ENCODE measurements around the gene CEP104.

CEP104 gene

GRCh38 chr1:3767328-3767925 is 89.6 kb downstream of the CEP104 start:
- H3K4me1 ChIP-seq (ENCODE audit: control insufficient read depth in 2 of 2, insufficient read depth in 1 of 2, low read depth in 1 of 2, low read length in 2 of 2), result peaks cover 5 to 15% of the 10 kb centered on the region in 2 donors
- no peak overlapping the region for H3K14ac ChIP-seq (ENCODE audit: low read length)
- H3K4me3 ChIP-seq (ENCODE audit: low read length in 2 of 2), result no peak overlapping the region
- H3K23ac ChIP-seq (ENCODE audit: low read depth, low read length, poor library complexity), result no peak overlapping the region
- no peak overlapping the region for H3K4me2 ChIP-seq (ENCODE audit: insufficient read depth, low read length, poor library complexity, severe bottlenecking)
- no peak overlapping the region for H2BK12ac ChIP-seq (ENCODE audit: low read length)
- no peak overlapping the region for H4K91ac ChIP-seq (ENCODE audit: low read depth, low read length, poor library complexity)
- H3K9me3 ChIP-seq (replicated peaks in 1 of 2; ENCODE audit: control insufficient read depth in 2 of 2, insufficient read depth in 1 of 2, low read depth in 1 of 2, low read length in 2 of 2), result peaks cover 0 to 2% of the 10 kb centered on the region in 2 donors
- WGBS, 2 donors (ENCODE audit: extremely low coverage in 2 of 2, insufficient read length in 2 of 2, insufficient replicate concordance in 1 of 2), result no CpG with 5 or more reads among the region's 17 CpGs
- no peaks in the 10 kb centered on the region for H3K36me3 ChIP-seq (replicated peaks in 1 of 2; ENCODE audit: control insufficient read depth in 2 of 2, insufficient read depth in 2 of 2, low read length in 2 of 2)
- H3K79me1 ChIP-seq (ENCODE audit: low read depth, low read length), result peaks cover 3% of the 10 kb centered on the region
- H3K4ac ChIP-seq (ENCODE audit: low read length), result no peak overlapping the region
- no peak overlapping the region for H2BK15ac ChIP-seq (ENCODE audit: low read length)
- no peak for DNase-seq (ENCODE audit: low spot score)
- peaks cover 0 to 14% (median 10%) of the 10 kb centered on the region in 3 experiments for H3K27me3 ChIP-seq (ENCODE audit: control insufficient read depth in 3 of 3, insufficient read depth in 3 of 3, low read depth in 1 of 3, low read length in 3 of 3)
- H3K9ac ChIP-seq (ENCODE audit: low read depth, low read length, poor library complexity), result no peak overlapping the region
- no peak overlapping the region for H2BK5ac ChIP-seq (ENCODE audit: low read length)
- no peak overlapping the region for H4K8ac ChIP-seq (ENCODE audit: low read depth, low read length)
- H2BK120ac ChIP-seq (ENCODE audit: low read depth, low read length), result no peak overlapping the region
- H3K18ac ChIP-seq (ENCODE audit: low read length), result no peak overlapping the region
- no peak overlapping the region for H3K27ac ChIP-seq (replicated peaks; ENCODE audit: low read length)
- H2AK5ac ChIP-seq (ENCODE audit: low read depth, low read length), result no peak overlapping the region
- no peak overlapping the region for H2AFZ ChIP-seq (ENCODE audit: low read length)

- Histone ChIP-seq H3K36me3 (replicated peaks in 1 of 2; ENCODE audit: control insufficient read depth in 2 of 2, insufficient read depth in 2 of 2, low read length in 2 of 2) (no peaks in the 10 kb centered on the region), H2BK12ac (ENCODE audit: low read length) (no peak overlapping the region), H3K14ac (ENCODE audit: low read length) (no peak overlapping the region), H3K23ac (ENCODE audit: low read depth, low read length, poor library complexity) (no peak overlapping the region), H2BK5ac (ENCODE audit: low read length) (peak overlapping the region; percentile 29), H3K4me2 (ENCODE audit: insufficient read depth, low read length, poor library complexity, severe bottlenecking) (no peak overlapping the region), H2BK15ac (ENCODE audit: low read length) (peak overlapping the region; percentile 18), H3K27me3 (ENCODE audit: control insufficient read depth in 3 of 3, insufficient read depth in 3 of 3, low read depth in 1 of 3, low read length in 3 of 3) (peaks cover 0 to 28% (median 3%) of the 10 kb centered on the region in 3 experiments), H3K9me3 (replicated peaks in 1 of 2; ENCODE audit: control insufficient read depth in 2 of 2, insufficient read depth in 1 of 2, low read depth in 1 of 2, low read length in 2 of 2) (peaks cover 6 to 8% of the 10 kb centered on the region in 2 donors), H2BK120ac (ENCODE audit: low read depth, low read length) (no peak overlapping the region), H2AK5ac (ENCODE audit: low read depth, low read length) (peak overlapping the region; percentile 74), H3K18ac (ENCODE audit: low read length) (peak overlapping the region; percentile 51), H2AFZ (ENCODE audit: low read length) (no peak overlapping the region), H3K4me1 (ENCODE audit: control insufficient read depth in 2 of 2, insufficient read depth in 1 of 2, low read depth in 1 of 2, low read length in 2 of 2) (no peaks in the 10 kb centered on the region), H4K8ac (ENCODE audit: low read depth, low read length) (no peak overlapping the region), H3K4me3 (ENCODE audit: low read length in 2 of 2) (no peak overlapping the region), H3K79me1 (ENCODE audit: low read depth, low read length) (no peaks in the 10 kb centered on the region), H4K91ac (ENCODE audit: low read depth, low read length, poor library complexity) (no peak overlapping the region), H3K27ac (replicated peaks; ENCODE audit: low read length) (no peak overlapping the region), H3K9ac (ENCODE audit: low read depth, low read length, poor library complexity) (no peak overlapping the region), H3K4ac (ENCODE audit: low read length) (no peak overlapping the region)
- no CpG with 5 or more reads among the region's 31 CpGs for WGBS, 2 donors (ENCODE audit: extremely low coverage in 2 of 2, insufficient read length in 2 of 2, insufficient replicate concordance in 1 of 2)
- no peak for DNase-seq (ENCODE audit: low spot score)
These were observed 93.5 kb downstream of the CEP104 start for GRCh38 chr1:3763351-3764125.

- H4K91ac ChIP-seq (ENCODE audit: low read depth, low read length, poor library complexity), result no peak overlapping the region
- H3K23ac ChIP-seq (ENCODE audit: low read depth, low read length, poor library complexity), result no peak overlapping the region
- H2AFZ ChIP-seq (ENCODE audit: low read length), result no peak overlapping the region
- no peak overlapping the region for H3K9ac ChIP-seq (ENCODE audit: low read depth, low read length, poor library complexity)
- no peak overlapping the region for H3K14ac ChIP-seq (ENCODE audit: low read length)
- no peak overlapping the region for H2BK12ac ChIP-seq (ENCODE audit: low read length)
- no peak overlapping the region for H3K4me3 ChIP-seq (ENCODE audit: low read length in 2 of 2)
- H3K18ac ChIP-seq (ENCODE audit: low read length), result no peak overlapping the region
- peaks cover 0 to 28% (median 3%) of the 10 kb centered on the region in 3 experiments for H3K27me3 ChIP-seq (ENCODE audit: control insufficient read depth in 3 of 3, insufficient read depth in 3 of 3, low read depth in 1 of 3, low read length in 3 of 3)
- peak overlapping the region; percentile 80 for H2BK5ac ChIP-seq (ENCODE audit: low read length)
- no peaks in the 10 kb centered on the region for H3K36me3 ChIP-seq (replicated peaks in 1 of 2; ENCODE audit: control insufficient read depth in 2 of 2, insufficient read depth in 2 of 2, low read length in 2 of 2)
- H3K4me1 ChIP-seq (ENCODE audit: control insufficient read depth in 2 of 2, insufficient read depth in 1 of 2, low read depth in 1 of 2, low read length in 2 of 2), result no peaks in the 10 kb centered on the region
- H3K4me2 ChIP-seq (ENCODE audit: insufficient read depth, low read length, poor library complexity, severe bottlenecking), result no peak overlapping the region
- H2AK5ac ChIP-seq (ENCODE audit: low read depth, low read length), result no peak overlapping the region
- no peak overlapping the region for H4K8ac ChIP-seq (ENCODE audit: low read depth, low read length)
- peak overlapping the region; percentile 4 for H2BK15ac ChIP-seq (ENCODE audit: low read length)
- DNase-seq (ENCODE audit: low spot score), result no peak
- H2BK120ac ChIP-seq (ENCODE audit: low read depth, low read length), result no peak overlapping the region
- no peaks in the 10 kb centered on the region for H3K79me1 ChIP-seq (ENCODE audit: low read depth, low read length)
- no CpG with 5 or more reads among the region's 12 CpGs for WGBS, 2 donors (ENCODE audit: extremely low coverage in 2 of 2, insufficient read length in 2 of 2, insufficient replicate concordance in 1 of 2)
- no peak overlapping the region for H3K4ac ChIP-seq (ENCODE audit: low read length)
- peaks cover 6 to 8% of the 10 kb centered on the region in 2 donors for H3K9me3 ChIP-seq (replicated peaks in 1 of 2; ENCODE audit: control insufficient read depth in 2 of 2, insufficient read depth in 1 of 2, low read depth in 1 of 2, low read length in 2 of 2)
- H3K27ac ChIP-seq (replicated peaks; ENCODE audit: low read length), result no peak overlapping the region
These were observed 94.2 kb downstream of the CEP104 start for GRCh38 chr1:3762873-3763228.

GRCh38 chr1:3762151-3762872 is 94.7 kb downstream of the CEP104 start:
- DNase-seq (ENCODE audit: low spot score), result no peak
- Histone ChIP-seq H3K18ac (ENCODE audit: low read length) (no peak overlapping the region), H2BK12ac (ENCODE audit: low read length) (no peak overlapping the region), H3K9ac (ENCODE audit: low read depth, low read length, poor library complexity) (no peak overlapping the region), H3K79me1 (ENCODE audit: low read depth, low read length) (peaks cover 2% of the 10 kb centered on the region), H3K27me3 (ENCODE audit: control insufficient read depth in 3 of 3, insufficient read depth in 3 of 3, low read depth in 1 of 3, low read length in 3 of 3) (peaks cover 0 to 28% (median 3%) of the 10 kb centered on the region in 3 experiments), H4K8ac (ENCODE audit: low read depth, low read length) (no peak overlapping the region), H4K91ac (ENCODE audit: low read depth, low read length, poor library complexity) (no peak overlapping the region), H2BK5ac (ENCODE audit: low read length) (peak overlapping the region; percentile 80), H2BK15ac (ENCODE audit: low read length) (peak overlapping the region; percentile 89), H3K4ac (ENCODE audit: low read length) (no peak overlapping the region), H3K27ac (replicated peaks; ENCODE audit: low read length) (no peak overlapping the region), H2AFZ (ENCODE audit: low read length) (no peak overlapping the region), H3K4me2 (ENCODE audit: insufficient read depth, low read length, poor library complexity, severe bottlenecking) (no peak overlapping the region), H3K14ac (ENCODE audit: low read length) (peak overlapping the region; percentile 67), H3K36me3 (replicated peaks in 1 of 2; ENCODE audit: control insufficient read depth in 2 of 2, insufficient read depth in 2 of 2, low read length in 2 of 2) (no peaks in the 10 kb centered on the region), H3K23ac (ENCODE audit: low read depth, low read length, poor library complexity) (peak overlapping the region; percentile 31), H3K4me3 (ENCODE audit: low read length in 2 of 2) (no peak overlapping the region), H3K9me3 (replicated peaks in 1 of 2; ENCODE audit: control insufficient read depth in 2 of 2, insufficient read depth in 1 of 2, low read depth in 1 of 2, low read length in 2 of 2) (peaks cover 6 to 8% of the 10 kb centered on the region in 2 donors), H2AK5ac (ENCODE audit: low read depth, low read length) (no peak overlapping the region), H3K4me1 (ENCODE audit: control insufficient read depth in 2 of 2, insufficient read depth in 1 of 2, low read depth in 1 of 2, low read length in 2 of 2) (no peaks in the 10 kb centered on the region), H2BK120ac (ENCODE audit: low read depth, low read length) (no peak overlapping the region)
- WGBS, 2 donors (ENCODE audit: extremely low coverage in 2 of 2, insufficient read length in 2 of 2, insufficient replicate concordance in 1 of 2), result no CpG with 5 or more reads among the region's 15 CpGs

Data from neuronal stem cell (in vitro differentiated cells).